ENCODE measurements around the gene ESRRG. TPM values are rescaled to one million over a fixed set of nuclear protein-coding genes. Genes with fewer than 3 reads are reported as not detected.

ESRRG gene
- polyA plus RNA-seq, 1 donor from 2014 or later: 3.7 TPM

DNA sequence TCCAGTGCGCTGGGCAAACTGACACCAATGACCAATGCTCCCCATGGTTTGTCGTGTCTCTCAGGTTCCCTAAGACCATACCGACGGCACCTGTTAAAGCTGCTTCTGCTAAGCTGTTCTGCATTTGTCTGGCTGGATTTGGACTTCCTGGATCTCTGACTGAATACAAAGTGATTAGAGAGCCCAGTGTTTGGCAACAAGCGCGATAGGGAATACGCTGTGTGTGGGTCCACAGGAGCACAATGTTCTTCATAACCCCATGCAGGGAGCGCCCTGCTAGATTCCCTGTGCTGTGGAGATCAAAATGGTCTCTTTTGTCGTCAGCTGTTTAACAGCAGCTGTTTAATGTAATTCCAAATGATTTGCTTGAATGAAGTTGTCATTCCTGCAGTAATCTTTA is 26.0 kb upstream of the ESRRG start:
- no peaks in the 10 kb centered on the region for H3K9me3 ChIP-seq (ENCODE audit: low read length)
- no peaks in the 10 kb centered on the region for H4K20me1 ChIP-seq (ENCODE audit: insufficient read depth)
- TF ChIP-seq EZH2 (IDR thresholded peaks at IDR 0.05; ENCODE audit: borderline replicate concordance, insufficient read depth, low read length, poor library complexity, severe bottlenecking) (no peak), SMC3 (conservative IDR thresholded peaks at IDR 0.05; ENCODE audit: poor library complexity) (no peak), TAF1 (IDR thresholded peaks at IDR 0.05; ENCODE audit: low read depth) (no peak), REST (IDR thresholded peaks at IDR 0.05; ENCODE audit: borderline replicate concordance) (no peak), POLR2AphosphoS5 (IDR thresholded peaks at IDR 0.05) (no peak), RAD21 (conservative IDR thresholded peaks at IDR 0.05) (no peak), EP300 (conservative IDR thresholded peaks at IDR 0.05; ENCODE audit: poor library complexity, severe bottlenecking) (no peak), MXI1 (conservative IDR thresholded peaks at IDR 0.05; ENCODE audit: poor library complexity, severe bottlenecking) (no peak), CTCF (IDR thresholded peaks at IDR 0.05; ENCODE audit: poor library complexity, severe bottlenecking) (no peak)
- H3K9me2 ChIP-seq (ENCODE audit: insufficient read depth, low read length): no peaks in the 10 kb centered on the region
- H3K36me3 ChIP-seq (ENCODE audit: insufficient read depth, low read length): no peaks in the 10 kb centered on the region
- H3K27me3 ChIP-seq (ENCODE audit: insufficient read depth, low read depth, low read length): peaks cover 41% of the 10 kb centered on the region
- H3F3A ChIP-seq (ENCODE audit: insufficient read depth, low read length, poor library complexity, severe bottlenecking): no peaks in the 10 kb centered on the region
- no peak overlapping the region for H3K4me3 ChIP-seq (ENCODE audit: low read length)
- no peak overlapping the region for H3K27ac ChIP-seq (ENCODE audit: low read length)
- no peak overlapping the region for H3K4me2 ChIP-seq (ENCODE audit: low read length)
- H3K9ac ChIP-seq (ENCODE audit: low read length): no peak overlapping the region
- no peak overlapping the region for H2AFZ ChIP-seq (ENCODE audit: low read depth, low read length)
- H3K79me2 ChIP-seq (replicated peaks; ENCODE audit: insufficient read depth, low read length): no peaks in the 10 kb centered on the region

- H3F3A ChIP-seq (ENCODE audit: insufficient read depth, low read length, poor library complexity, severe bottlenecking): no peaks in the 10 kb centered on the region
- H3K79me2 ChIP-seq (replicated peaks; ENCODE audit: insufficient read depth, low read length): no peaks in the 10 kb centered on the region
- no peak overlapping the region for H3K4me2 ChIP-seq (ENCODE audit: low read length)
- H2AFZ ChIP-seq (ENCODE audit: low read depth, low read length): no peak overlapping the region
- H3K27ac ChIP-seq (ENCODE audit: low read length): no peak overlapping the region
- no peaks in the 10 kb centered on the region for H3K36me3 ChIP-seq (ENCODE audit: insufficient read depth, low read length)
- peaks cover 5% of the 10 kb centered on the region for H3K27me3 ChIP-seq (ENCODE audit: insufficient read depth, low read depth, low read length)
- TF ChIP-seq CTCF (IDR thresholded peaks at IDR 0.05; ENCODE audit: poor library complexity, severe bottlenecking): peak; percentile 61
- peak; percentile 71 for TF ChIP-seq RAD21 (conservative IDR thresholded peaks at IDR 0.05)
- TF ChIP-seq MXI1 (conservative IDR thresholded peaks at IDR 0.05; ENCODE audit: poor library complexity, severe bottlenecking): no peak
- peak; percentile 79 for TF ChIP-seq SMC3 (conservative IDR thresholded peaks at IDR 0.05; ENCODE audit: poor library complexity)
- TF ChIP-seq EZH2 (IDR thresholded peaks at IDR 0.05; ENCODE audit: borderline replicate concordance, insufficient read depth, low read length, poor library complexity, severe bottlenecking): no peak
- H3K9ac ChIP-seq (ENCODE audit: low read length): no peak overlapping the region
- H4K20me1 ChIP-seq (ENCODE audit: insufficient read depth): no peaks in the 10 kb centered on the region
- no peaks in the 10 kb centered on the region for H3K9me2 ChIP-seq (ENCODE audit: insufficient read depth, low read length)
- no peak overlapping the region for H3K4me3 ChIP-seq (ENCODE audit: low read length)
- H3K9me3 ChIP-seq (ENCODE audit: low read length): no peaks in the 10 kb centered on the region
These were observed 19.4 kb upstream of the ESRRG start for GRCh38 chr1:216742625-216743024.
